Transverse colon (tissue), 4 donors: ENCODE measurements around the gene DNLZ. TPM values are rescaled to one million over a fixed set of nuclear protein-coding genes. Genes with fewer than 3 reads are reported as not detected.
A peak's percentile ranks its signal among the peaks of the same experiment; 100 is the strongest.
"Not testable (repeated sequence)": the region's sequence is repeated elsewhere in the genome, so short reads cannot be mapped to it uniquely, and the experiment has no call there.

Experiments
- DNase-seq: peaks from one replicate; pipeline ENCODE4 v3.0.0-alpha.2; 2019
- H3K27ac ChIP-seq, 4 donors: fragments of 200-600 bp; sonication (generic); 2 replicates each; pipeline ENCODE4 v1.5.1; 2016 to 2018; ENCODE audit warnings: inconsistent platforms in 4 of 4
- H3K27me3 ChIP-seq: fragments of 200-600 bp; sonication (generic); 2 replicates; pipeline ENCODE4 v1.5.1; 2017; ENCODE audit warnings: inconsistent platforms
- H3K36me3 ChIP-seq, 4 donors: fragments of 200-600 bp; sonication (generic); 2 replicates each; pipeline ENCODE4 v1.5.1; 2017 to 2019; ENCODE audit warnings: inconsistent platforms in 4 of 4
- H3K4me1 ChIP-seq, 4 donors: fragments of 200-600 bp; sonication (generic); 2 replicates each; pipeline ENCODE4 v1.5.1; 2017 to 2020; ENCODE audit warnings: inconsistent platforms in 4 of 4
- H3K4me3 ChIP-seq, 4 donors: fragments of 200-600 bp; sonication (generic); 1 replicate in 1 of 4; 2 replicates in 3 of 4; pipeline versions ENCODE4 v1.5.1 to v1.6.1; 2017 to 2019; ENCODE audit warnings: inconsistent platforms in 4 of 4
- H3K9me3 ChIP-seq, 2 donors: fragments of 200-600 bp; sonication (generic); 2 replicates each; pipeline ENCODE4 v1.5.1; 2017 to 2019; ENCODE audit warnings: inconsistent platforms in 2 of 2
- EP300 ChIP-seq: sonication (generic); formaldehyde crosslinking; IDR thresholded peaks from one replicate; pipeline ENCODE4 v1.6.1; 2017; ENCODE audit warnings: antibody characterized with exemption, low read depth
- POLR2A ChIP-seq: fragments of 450-650 bp; IDR thresholded peaks from one replicate; pipeline ENCODE4 v1.6.1; 2016; ENCODE audit warnings: antibody characterized with exemption, mild to moderate bottlenecking, moderate library complexity
- POLR2AphosphoS5 ChIP-seq, 3 donors: sonication (generic); formaldehyde crosslinking; IDR thresholded peaks; one replicate each; pipeline ENCODE4 v1.6.1; 2016; ENCODE audit warnings: antibody characterized with exemption in 3 of 3
- WGBS, 2 donors: methylation state at CpG; one replicate each; pipeline ENCODE4 v1.1.5; 2018; ENCODE audit warnings: low coverage in 1 of 2; 5-methylcytosine and 5-hydroxymethylcytosine counted together
- in situ Hi-C, 4 donors: fragments of 200-750 bp; cut with MboI; loops; one replicate each; pipeline versions ENCODE4 v1.15.0 to v1.15.1; 2017; ENCODE audit warnings: low sequenced_read_pairs in 3 of 4, low pct_ligation_motif_present in 1 of 4, low pct_unique_long_range_greater_than_20kb in 1 of 4
- intact Hi-C: fragments of 100-400 bp; cut with DNase I; formaldehyde crosslinking; loops from one replicate; pipeline ENCODE4 v1.15.1; 2023; ENCODE audit warnings: low total_unique reads
- total RNA-seq, 4 donors: library from RNA; depleted of rRNA; stranded (reverse); fragments of >200 nt; gene quantifications; one replicate each; pipeline ENCODE4 v1.1.0, GENCODE V29; 2016
- TF ChIP-seq, protein P1 (sequence below), 5 experiments: fragments of 200-600 bp in 3 of 5; fragments of 450-650 bp in 2 of 5; sonication (generic) in 3 of 5; IDR thresholded peaks; 1 replicate in 2 of 5; 2 replicates in 3 of 5; pipeline ENCODE4 v1.5.1; 2016 to 2017; ENCODE audit warnings: antibody characterized with exemption in 5 of 5, inconsistent platforms in 3 of 5, mild to moderate bottlenecking in 2 of 5, moderate library complexity in 1 of 5

DNLZ gene
- total RNA-seq, 4 donors from 2014 or later, result 6.7 to 17.3 (median 10.4) TPM

DNA sequence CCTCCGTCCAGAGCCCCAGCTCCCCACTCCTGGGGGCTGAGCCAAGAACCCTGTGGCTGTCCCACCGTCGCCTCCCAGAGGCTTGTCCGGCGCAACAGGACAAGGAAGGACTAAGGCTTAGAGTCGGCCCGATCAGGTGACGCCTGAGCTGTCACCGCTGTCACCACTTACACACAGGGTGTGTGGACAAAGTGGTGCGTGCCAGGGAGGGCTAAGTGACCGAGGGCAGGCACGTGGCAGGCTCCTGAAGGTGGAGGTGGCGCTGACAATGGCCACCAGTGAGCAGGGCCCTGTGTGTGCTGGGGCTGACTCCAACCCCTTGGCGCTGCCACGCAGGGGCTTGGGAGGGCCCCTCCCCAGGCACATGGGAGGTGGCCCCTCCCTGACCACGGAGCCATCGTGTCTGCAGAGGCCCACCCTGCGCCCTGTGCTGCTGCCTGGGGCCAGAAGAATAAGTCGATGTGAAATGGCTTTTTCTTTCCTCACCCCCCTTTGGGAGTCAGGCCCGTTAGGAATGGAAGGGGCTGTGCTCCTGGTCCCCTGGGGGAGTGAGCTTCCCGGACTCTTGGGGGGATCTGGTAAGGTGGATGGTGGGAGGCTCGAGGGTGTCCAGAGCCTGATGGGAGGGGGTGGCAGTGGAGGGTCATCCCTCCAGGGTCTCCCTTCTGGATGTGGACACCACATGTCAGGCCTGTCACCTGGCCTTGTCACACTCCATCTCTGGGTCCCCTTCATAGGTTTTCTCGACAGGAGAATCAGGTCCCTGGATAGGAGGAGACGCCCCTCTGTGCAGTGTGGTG is 38.8 kb downstream of the DNLZ start:
- H3K27me3 ChIP-seq, result peaks cover 37% of the 10 kb centered on the region
- 64% methylated on average over 22 of the region's 24 CpGs; no CpG with 5 or more reads in 1 of the 2 donors for WGBS, 2 donors
- H3K4me1 ChIP-seq, result peaks cover 7 to 34% (median 18%) of the 10 kb centered on the region in 4 donors
- no peak for DNase-seq
- H3K36me3 ChIP-seq, result no peaks in the 10 kb centered on the region
- H3K27ac ChIP-seq, result no peak overlapping the region
- no peak overlapping the region for H3K4me3 ChIP-seq
- intact Hi-C loops, result loop anchor here (1.0 kb wide), 1 partner anchor 33 kb away; no protein-coding TSS in a partner anchor
- in situ Hi-C loops, result no loop called here
- TF ChIP-seq POLR2AphosphoS5 (IDR thresholded peaks at IDR 0.05) (no peak), POLR2A (no peak), EP300 (no peak)
- no peaks in the 10 kb centered on the region for H3K9me3 ChIP-seq

DNA sequence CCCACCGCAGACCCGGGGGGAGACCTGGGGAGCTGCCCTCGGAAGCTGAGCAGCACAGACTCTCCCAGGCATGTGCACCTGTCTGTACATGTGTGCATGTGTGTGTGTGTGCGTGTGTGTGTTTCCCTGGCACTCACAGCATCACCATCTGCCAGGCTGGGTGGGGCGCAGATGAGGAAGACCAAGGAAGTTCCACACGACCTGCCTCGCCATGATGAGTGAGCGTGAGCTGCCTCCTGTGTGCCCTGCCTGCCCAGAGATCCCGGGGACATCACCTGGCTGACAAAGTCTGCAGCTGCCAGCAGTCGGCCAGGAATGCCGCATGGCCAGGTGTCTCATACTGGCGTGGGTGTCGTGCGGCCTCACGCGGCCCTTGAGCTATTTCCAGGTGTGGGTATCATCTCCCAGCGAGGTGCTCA is 40.2 kb downstream of the DNLZ start:
- DNase-seq, result peak; percentile 31
- H3K36me3 ChIP-seq, result no peaks in the 10 kb centered on the region
- intact Hi-C loops, result no loop called here

DNA sequence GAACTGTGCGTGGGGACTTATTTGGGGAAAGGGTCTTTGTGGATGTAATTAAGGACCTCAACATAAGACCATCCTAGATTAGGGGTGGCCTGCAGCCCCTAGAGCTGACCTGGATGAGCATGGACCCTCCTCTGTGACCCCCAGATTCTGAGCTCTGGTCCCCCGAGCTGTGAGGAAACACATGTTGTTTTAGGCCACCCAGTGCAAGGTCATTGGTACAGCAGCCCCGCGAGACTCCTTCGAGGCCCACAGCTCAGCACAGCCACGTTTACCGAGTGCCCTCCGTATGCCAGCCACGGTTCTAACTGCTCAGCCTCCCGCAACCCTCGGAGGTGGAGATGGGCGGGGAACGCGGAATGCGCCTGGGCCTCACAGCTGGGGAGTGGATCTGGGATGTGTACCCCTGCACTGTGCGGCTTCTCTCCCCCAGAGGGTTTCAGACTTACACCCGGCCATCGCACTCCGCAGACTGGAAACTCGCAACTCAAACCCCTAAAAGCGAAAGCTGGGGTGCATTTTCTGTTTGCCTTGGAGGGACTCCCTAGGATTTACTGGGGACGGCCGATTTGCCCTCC is 40.7 kb downstream of the DNLZ start:
- H3K27me3 ChIP-seq, result peaks cover 30% of the 10 kb centered on the region
- H3K4me3 ChIP-seq, result no peak overlapping the region
- no peaks in the 10 kb centered on the region for H3K9me3 ChIP-seq
- H3K4me1 ChIP-seq, result peaks cover 0 to 16% (median 8%) of the 10 kb centered on the region in 4 donors
- WGBS, 2 donors, result 63 to 78% methylated on average over 7 to 23 of the region's 23 CpGs
- in situ Hi-C loops (no loop called here), intact Hi-C loops (no loop called here)
- no peak for DNase-seq
- TF ChIP-seq EP300, result no peak
- TF ChIP-seq, protein P1, sequence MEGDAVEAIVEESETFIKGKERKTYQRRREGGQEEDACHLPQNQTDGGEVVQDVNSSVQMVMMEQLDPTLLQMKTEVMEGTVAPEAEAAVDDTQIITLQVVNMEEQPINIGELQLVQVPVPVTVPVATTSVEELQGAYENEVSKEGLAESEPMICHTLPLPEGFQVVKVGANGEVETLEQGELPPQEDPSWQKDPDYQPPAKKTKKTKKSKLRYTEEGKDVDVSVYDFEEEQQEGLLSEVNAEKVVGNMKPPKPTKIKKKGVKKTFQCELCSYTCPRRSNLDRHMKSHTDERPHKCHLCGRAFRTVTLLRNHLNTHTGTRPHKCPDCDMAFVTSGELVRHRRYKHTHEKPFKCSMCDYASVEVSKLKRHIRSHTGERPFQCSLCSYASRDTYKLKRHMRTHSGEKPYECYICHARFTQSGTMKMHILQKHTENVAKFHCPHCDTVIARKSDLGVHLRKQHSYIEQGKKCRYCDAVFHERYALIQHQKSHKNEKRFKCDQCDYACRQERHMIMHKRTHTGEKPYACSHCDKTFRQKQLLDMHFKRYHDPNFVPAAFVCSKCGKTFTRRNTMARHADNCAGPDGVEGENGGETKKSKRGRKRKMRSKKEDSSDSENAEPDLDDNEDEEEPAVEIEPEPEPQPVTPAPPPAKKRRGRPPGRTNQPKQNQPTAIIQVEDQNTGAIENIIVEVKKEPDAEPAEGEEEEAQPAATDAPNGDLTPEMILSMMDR (IDR thresholded peaks at IDR 0.05), result no peak
- TF ChIP-seq POLR2AphosphoS5 (IDR thresholded peaks at IDR 0.05), result no peak
- TF ChIP-seq POLR2A, result no peak
- no peak overlapping the region for H3K27ac ChIP-seq
- no peaks in the 10 kb centered on the region for H3K36me3 ChIP-seq

More for the DNA sequence above, 40.2 kb downstream of the DNLZ start:
- WGBS, 2 donors, result 56% methylated on average over 17 of the region's 17 CpGs; no CpG with 5 or more reads in 1 of the 2 donors
- Histone ChIP-seq H3K27ac (no peak overlapping the region), H3K9me3 (no peaks in the 10 kb centered on the region), H3K4me3 (no peak overlapping the region), H3K27me3 (peaks cover 35% of the 10 kb centered on the region), H3K4me1 (peaks cover 0 to 21% (median 14%) of the 10 kb centered on the region in 4 donors)
- TF ChIP-seq EP300, result no peak
- no peak for TF ChIP-seq POLR2A
- TF ChIP-seq POLR2AphosphoS5 (IDR thresholded peaks at IDR 0.05), result no peak
- TF ChIP-seq, protein P1 (IDR thresholded peaks at IDR 0.05), result no peak
- in situ Hi-C loops, result no loop called here

DNA sequence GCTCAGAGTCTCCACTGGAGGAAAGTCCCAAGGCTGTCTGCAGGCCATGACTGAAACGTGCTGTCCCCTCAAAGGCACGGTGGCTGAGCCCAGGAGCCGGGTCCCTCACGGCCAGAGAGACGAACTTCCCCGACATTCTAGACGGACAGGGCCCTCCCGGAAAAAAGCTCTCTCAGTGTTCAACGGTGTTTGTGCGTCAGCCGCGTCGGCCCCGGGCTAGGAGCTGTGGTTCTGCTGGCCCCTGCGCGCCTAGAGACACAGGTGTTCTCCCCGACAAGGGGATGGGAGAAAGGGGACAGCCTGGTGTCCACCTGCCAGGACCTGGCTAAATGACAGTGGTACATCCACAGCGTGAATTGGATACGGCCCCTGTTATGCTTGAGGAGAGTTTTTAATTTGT is 42.0 kb downstream of the DNLZ start:
- H3K27ac ChIP-seq, result no peak overlapping the region
- H3K4me3 ChIP-seq, result no peak overlapping the region
- no peaks in the 10 kb centered on the region for H3K36me3 ChIP-seq
- no peak for TF ChIP-seq POLR2A
- no peak for DNase-seq
- 85% methylated on average over 19 of the region's 19 CpGs; no CpG with 5 or more reads in 1 of the 2 donors for WGBS, 2 donors
- peaks cover 0 to 8% (median 3%) of the 10 kb centered on the region in 4 donors for H3K4me1 ChIP-seq
- no peaks in the 10 kb centered on the region for H3K9me3 ChIP-seq
- in situ Hi-C loops (no loop called here), intact Hi-C loops (no loop called here)
- peaks cover 19% of the 10 kb centered on the region for H3K27me3 ChIP-seq

DNA sequence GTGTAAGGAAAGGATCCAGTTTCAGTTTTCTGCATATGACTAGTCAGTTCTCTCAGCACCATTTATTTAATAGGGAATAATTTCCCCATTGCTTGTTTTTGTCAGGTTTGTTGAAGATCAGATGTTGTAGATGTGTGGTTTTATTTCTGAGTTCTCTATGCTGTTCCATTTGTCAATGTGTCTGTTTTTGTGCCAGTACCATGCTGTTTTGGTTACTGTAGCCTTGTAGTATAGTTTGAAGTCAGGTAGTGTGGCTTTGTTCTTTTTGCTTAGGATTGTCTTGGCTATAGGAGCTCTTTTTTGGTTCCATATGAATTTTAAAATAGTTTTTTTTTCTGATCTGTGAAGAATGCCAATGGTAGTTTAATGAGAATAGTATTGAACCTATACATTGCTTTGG is 42.6 kb downstream of the DNLZ start:
- H3K36me3 ChIP-seq, H3K9me3 ChIP-seq, DNase-seq, H3K4me1 ChIP-seq, in situ Hi-C loops, H3K27ac ChIP-seq, intact Hi-C loops, H3K4me3 ChIP-seq: not testable (repeated sequence)
- H3K27me3 ChIP-seq, result peaks cover 15% of the 10 kb centered on the region

DNA sequence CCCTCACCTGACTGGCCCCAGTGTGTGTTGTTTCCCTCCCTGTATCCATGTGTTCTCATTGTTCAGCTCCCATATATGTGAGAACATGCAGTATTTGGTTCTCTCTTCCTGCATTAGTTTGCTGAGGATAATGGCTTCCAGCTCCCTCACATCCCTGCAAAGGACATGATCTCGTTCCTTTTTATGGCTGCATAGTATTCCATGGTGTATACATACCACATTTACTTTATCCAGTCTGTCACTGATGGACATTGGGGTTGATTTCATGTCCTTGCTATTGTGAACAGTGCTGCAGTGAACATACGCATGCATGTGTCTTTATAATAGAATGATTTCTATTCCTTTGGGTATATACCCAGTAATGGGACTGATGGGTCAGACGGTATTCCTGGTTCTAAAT is 43.6 kb downstream of the DNLZ start:
- DNase-seq, intact Hi-C loops, H3K27ac ChIP-seq, H3K27me3 ChIP-seq, in situ Hi-C loops, H3K4me1 ChIP-seq, H3K4me3 ChIP-seq, H3K9me3 ChIP-seq, H3K36me3 ChIP-seq: not testable (repeated sequence)
- WGBS, 2 donors, result 70 to 88% methylated on average over 3 of the region's 3 CpGs

DNA sequence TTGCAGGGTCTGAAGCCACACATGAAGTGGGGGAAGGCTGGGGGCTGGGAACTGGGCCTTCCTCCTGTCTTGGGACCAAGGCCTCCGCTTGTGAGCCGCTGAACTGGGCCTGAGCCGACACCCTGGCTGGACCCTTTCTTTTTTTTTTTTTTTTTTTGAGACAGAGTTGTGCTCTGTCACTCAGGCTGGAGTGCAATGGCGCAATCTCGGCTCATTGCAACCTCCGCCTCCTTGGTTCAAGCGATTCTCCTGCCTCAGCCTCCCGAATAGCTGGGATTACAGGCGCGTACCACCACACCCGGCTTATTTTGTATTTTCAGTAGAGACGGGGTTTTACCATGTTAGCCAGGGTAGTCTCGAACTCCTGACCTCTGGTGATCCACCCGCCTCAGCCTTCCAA is 44.3 kb downstream of the DNLZ start:
- 92 to 98% methylated on average over 7 to 14 of the region's 14 CpGs for WGBS, 2 donors
- H3K4me1 ChIP-seq, H3K9me3 ChIP-seq, H3K27ac ChIP-seq, H3K4me3 ChIP-seq, intact Hi-C loops, H3K36me3 ChIP-seq, DNase-seq, H3K27me3 ChIP-seq, in situ Hi-C loops: not testable (repeated sequence)
